NCI-H82 (cell line): ENCODE measurements around the gene DDC.

ENCODE experiments used
- DNase-seq: peaks from one replicate; lab custom pipeline; 2025; lab: John Stamatoyannopoulos, UW

The DDC gene

GRCh38 chr7:50456371-50457123 is 108.7 kb downstream of the DDC start:
- DNase-seq: no peak

GRCh38 chr7:50455658-50456057 is 109.5 kb downstream of the DDC start:
- DNase-seq: no peak

- DNase-seq: no peak
Observed at GRCh38 chr7:50454968-50455367, 110.2 kb downstream of the DDC start.

GRCh38 chr7:50450590-50451032 is 114.6 kb downstream of the DDC start:
- DNase-seq: no peak

GRCh38 chr7:50449881-50450589 is 115.2 kb downstream of the DDC start, which contains the start of gene FIGNL1:
Gene FIGNL1 (minus strand): TSS chr7:50450350. CDS start chr7:50447287, 3,063 bp downstream.
- peak; percentile 80 for DNase-seq

GRCh38 chr7:50449501-50449880 is 115.7 kb downstream of the DDC start:
- peak; percentile 39 for DNase-seq

- no peak for DNase-seq
Observed at GRCh38 chr7:50448823-50449222, 116.4 kb downstream of the DDC start.

- DNase-seq: no peak
Observed at GRCh38 chr7:50446542-50446960, 118.7 kb downstream of the DDC start.

GRCh38 chr7:50436133-50436806 is 128.9 kb downstream of the DDC start:
- DNase-seq: no peak

- DNase-seq: no peak
Observed at GRCh38 chr7:50431722-50432305, 133.4 kb downstream of the DDC start.

- DNase-seq: no peak
Observed at GRCh38 chr7:50431316-50431715, 133.9 kb downstream of the DDC start.

GRCh38 chr7:50428911-50429310 is 136.3 kb downstream of the DDC start:
- no peak for DNase-seq

- DNase-seq: no peak
Observed at GRCh38 chr7:50427518-50427917, 137.7 kb downstream of the DDC start.

- DNase-seq: no peak
Observed at GRCh38 chr7:50426280-50427045, 138.7 kb downstream of the DDC start.

- no peak for DNase-seq
Observed at GRCh38 chr7:50425318-50425717, 139.9 kb downstream of the DDC start.

GRCh38 chr7:50423860-50424259 is 141.3 kb downstream of the DDC start:
- no peak for DNase-seq

- DNase-seq: no peak
Observed at GRCh38 chr7:50422858-50423257, 142.3 kb downstream of the DDC start.

GRCh38 chr7:50421043-50421442 is 144.2 kb downstream of the DDC start:
- DNase-seq: no peak

- DNase-seq: no peak
Observed at GRCh38 chr7:50418526-50419290, 146.5 kb downstream of the DDC start.

GRCh38 chr7:50418086-50418515 is 147.1 kb downstream of the DDC start:
- DNase-seq: peak; percentile 93
